Measurements from ENCODE around the gene CLDN1. TPM values are rescaled to one million over a fixed set of nuclear protein-coding genes. Genes with fewer than 3 reads are reported as not detected.

The CLDN1 gene
- polyA plus RNA-seq, 1 donor from 2014 or later, result 1.3 TPM

GRCh38 chr3:190266265-190266912 lies 55.9 kb downstream of the CLDN1 start:
- H3K9me2 ChIP-seq (ENCODE audit: insufficient read depth, low read length), result no peaks in the 10 kb centered on the region
- H4K20me1 ChIP-seq (ENCODE audit: insufficient read depth), result no peaks in the 10 kb centered on the region
- no peaks in the 10 kb centered on the region for H3K79me2 ChIP-seq (replicated peaks; ENCODE audit: insufficient read depth, low read length)
- no peak overlapping the region for H3K9ac ChIP-seq (ENCODE audit: low read length)
- no peaks in the 10 kb centered on the region for H3K27me3 ChIP-seq (ENCODE audit: insufficient read depth, low read depth, low read length)
- H2AFZ ChIP-seq (ENCODE audit: low read depth, low read length), result no peak overlapping the region
- H3K4me2 ChIP-seq (ENCODE audit: low read length), result no peak overlapping the region
- TF ChIP-seq CTCF (IDR thresholded peaks at IDR 0.05; ENCODE audit: poor library complexity, severe bottlenecking) (no peak), EZH2 (IDR thresholded peaks at IDR 0.05; ENCODE audit: borderline replicate concordance, insufficient read depth, low read length, poor library complexity, severe bottlenecking) (no peak), MXI1 (conservative IDR thresholded peaks at IDR 0.05; ENCODE audit: poor library complexity, severe bottlenecking) (no peak), SMC3 (conservative IDR thresholded peaks at IDR 0.05; ENCODE audit: poor library complexity) (no peak), EP300 (conservative IDR thresholded peaks at IDR 0.05; ENCODE audit: poor library complexity, severe bottlenecking) (no peak)
- no peak overlapping the region for H3K27ac ChIP-seq (ENCODE audit: low read length)
- no peak overlapping the region for H3K4me3 ChIP-seq (ENCODE audit: low read length)
- no peaks in the 10 kb centered on the region for H3K9me3 ChIP-seq (ENCODE audit: low read length)
- H3K36me3 ChIP-seq (ENCODE audit: insufficient read depth, low read length), result no peaks in the 10 kb centered on the region
- H3F3A ChIP-seq (ENCODE audit: insufficient read depth, low read length, poor library complexity, severe bottlenecking), result no peaks in the 10 kb centered on the region

- no peak overlapping the region for H3K27ac ChIP-seq (ENCODE audit: low read length)
- H3K36me3 ChIP-seq (ENCODE audit: insufficient read depth, low read length), result no peaks in the 10 kb centered on the region
- no peaks in the 10 kb centered on the region for H3F3A ChIP-seq (ENCODE audit: insufficient read depth, low read length, poor library complexity, severe bottlenecking)
- no peak overlapping the region for H3K4me3 ChIP-seq (ENCODE audit: low read length)
- no peaks in the 10 kb centered on the region for H3K9me3 ChIP-seq (ENCODE audit: low read length)
- no peak for TF ChIP-seq EP300 (conservative IDR thresholded peaks at IDR 0.05; ENCODE audit: poor library complexity, severe bottlenecking)
- no peak for TF ChIP-seq POLR2AphosphoS5 (IDR thresholded peaks at IDR 0.05)
- TF ChIP-seq TAF1 (IDR thresholded peaks at IDR 0.05; ENCODE audit: low read depth), result no peak
- no peaks in the 10 kb centered on the region for H3K79me2 ChIP-seq (replicated peaks; ENCODE audit: insufficient read depth, low read length)
- H2AFZ ChIP-seq (ENCODE audit: low read depth, low read length), result no peak overlapping the region
- no peaks in the 10 kb centered on the region for H3K9me2 ChIP-seq (ENCODE audit: insufficient read depth, low read length)
- H4K20me1 ChIP-seq (ENCODE audit: insufficient read depth), result no peaks in the 10 kb centered on the region
- H3K9ac ChIP-seq (ENCODE audit: low read length), result no peak overlapping the region
- no peaks in the 10 kb centered on the region for H3K27me3 ChIP-seq (ENCODE audit: insufficient read depth, low read depth, low read length)
- no peak overlapping the region for H3K4me2 ChIP-seq (ENCODE audit: low read length)
Observed at GRCh38 chr3:190265796-190266195, 56.5 kb downstream of the CLDN1 start.

- no peaks in the 10 kb centered on the region for H3K36me3 ChIP-seq (ENCODE audit: insufficient read depth, low read length)
- no peaks in the 10 kb centered on the region for H4K20me1 ChIP-seq (ENCODE audit: insufficient read depth)
- H2AFZ ChIP-seq (ENCODE audit: low read depth, low read length), result no peak overlapping the region
- H3K4me3 ChIP-seq (ENCODE audit: low read length), result no peak overlapping the region
- no peaks in the 10 kb centered on the region for H3K79me2 ChIP-seq (replicated peaks; ENCODE audit: insufficient read depth, low read length)
- H3F3A ChIP-seq (ENCODE audit: insufficient read depth, low read length, poor library complexity, severe bottlenecking), result no peaks in the 10 kb centered on the region
- TF ChIP-seq RAD21 (conservative IDR thresholded peaks at IDR 0.05), result no peak
- TF ChIP-seq CTCF (IDR thresholded peaks at IDR 0.05; ENCODE audit: poor library complexity, severe bottlenecking), result no peak
- no peak for TF ChIP-seq EZH2 (IDR thresholded peaks at IDR 0.05; ENCODE audit: borderline replicate concordance, insufficient read depth, low read length, poor library complexity, severe bottlenecking)
- no peak for TF ChIP-seq MXI1 (conservative IDR thresholded peaks at IDR 0.05; ENCODE audit: poor library complexity, severe bottlenecking)
- TF ChIP-seq EP300 (conservative IDR thresholded peaks at IDR 0.05; ENCODE audit: poor library complexity, severe bottlenecking), result no peak
- no peak for TF ChIP-seq SMC3 (conservative IDR thresholded peaks at IDR 0.05; ENCODE audit: poor library complexity)
- no peak for TF ChIP-seq TAF1 (IDR thresholded peaks at IDR 0.05; ENCODE audit: low read depth)
- H3K4me2 ChIP-seq (ENCODE audit: low read length), result no peak overlapping the region
- no peak overlapping the region for H3K27ac ChIP-seq (ENCODE audit: low read length)
- no peaks in the 10 kb centered on the region for H3K27me3 ChIP-seq (ENCODE audit: insufficient read depth, low read depth, low read length)
- no peaks in the 10 kb centered on the region for H3K9me3 ChIP-seq (ENCODE audit: low read length)
- no peaks in the 10 kb centered on the region for H3K9me2 ChIP-seq (ENCODE audit: insufficient read depth, low read length)
- no peak overlapping the region for H3K9ac ChIP-seq (ENCODE audit: low read length)
Observed at GRCh38 chr3:190265126-190265525, 57.1 kb downstream of the CLDN1 start.
